Suppressor macrophage (primary cell): ENCODE results near the gene HOXA3.
A peak's percentile ranks its signal among the peaks of the same experiment; 100 is the strongest.

Experiments used
- DNase-seq, 4 experiments: peaks; one replicate each; pipeline ENCODE4 v3.0.0-alpha.2; 2020 to 2022

The HOXA3 gene

DNA sequence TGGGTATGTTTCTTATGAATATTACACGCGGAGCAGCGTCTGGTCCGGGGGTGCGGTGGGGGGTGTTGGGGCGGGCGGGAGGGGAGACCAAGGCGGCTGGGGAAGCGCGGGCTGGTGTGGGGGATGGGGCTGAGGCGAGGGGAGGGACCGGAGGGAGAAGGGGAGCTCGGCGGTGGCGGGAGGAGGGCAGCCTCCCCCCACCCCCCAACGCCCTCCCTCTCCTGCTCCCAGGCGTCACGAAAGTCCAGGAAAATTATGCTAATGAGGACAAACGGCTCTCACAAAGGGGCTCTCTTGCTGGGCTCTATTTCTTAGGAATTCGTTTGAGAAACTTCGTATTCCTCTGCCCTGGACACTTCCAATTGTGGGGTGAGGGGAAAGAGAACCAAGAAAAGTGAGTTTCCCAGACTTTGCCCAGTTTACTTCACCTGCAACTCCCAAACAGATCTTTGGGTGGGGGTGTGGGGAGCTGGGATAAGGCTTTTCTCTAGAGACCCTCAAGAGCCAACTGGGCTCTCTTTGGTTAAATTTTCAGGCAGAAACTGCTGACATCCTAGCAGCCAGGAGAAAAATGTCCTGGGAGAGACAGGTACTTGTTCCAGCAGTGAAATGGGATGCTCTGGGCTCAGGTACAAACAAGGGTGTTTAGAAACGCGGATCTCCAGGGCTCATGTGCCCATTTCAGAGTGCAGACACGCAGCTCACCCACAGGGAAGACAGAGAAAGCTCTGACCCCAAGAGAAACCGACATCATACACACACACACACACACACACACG is 38.2 kb downstream of the HOXA3 start:
- DNase-seq, result no peak

DNA sequence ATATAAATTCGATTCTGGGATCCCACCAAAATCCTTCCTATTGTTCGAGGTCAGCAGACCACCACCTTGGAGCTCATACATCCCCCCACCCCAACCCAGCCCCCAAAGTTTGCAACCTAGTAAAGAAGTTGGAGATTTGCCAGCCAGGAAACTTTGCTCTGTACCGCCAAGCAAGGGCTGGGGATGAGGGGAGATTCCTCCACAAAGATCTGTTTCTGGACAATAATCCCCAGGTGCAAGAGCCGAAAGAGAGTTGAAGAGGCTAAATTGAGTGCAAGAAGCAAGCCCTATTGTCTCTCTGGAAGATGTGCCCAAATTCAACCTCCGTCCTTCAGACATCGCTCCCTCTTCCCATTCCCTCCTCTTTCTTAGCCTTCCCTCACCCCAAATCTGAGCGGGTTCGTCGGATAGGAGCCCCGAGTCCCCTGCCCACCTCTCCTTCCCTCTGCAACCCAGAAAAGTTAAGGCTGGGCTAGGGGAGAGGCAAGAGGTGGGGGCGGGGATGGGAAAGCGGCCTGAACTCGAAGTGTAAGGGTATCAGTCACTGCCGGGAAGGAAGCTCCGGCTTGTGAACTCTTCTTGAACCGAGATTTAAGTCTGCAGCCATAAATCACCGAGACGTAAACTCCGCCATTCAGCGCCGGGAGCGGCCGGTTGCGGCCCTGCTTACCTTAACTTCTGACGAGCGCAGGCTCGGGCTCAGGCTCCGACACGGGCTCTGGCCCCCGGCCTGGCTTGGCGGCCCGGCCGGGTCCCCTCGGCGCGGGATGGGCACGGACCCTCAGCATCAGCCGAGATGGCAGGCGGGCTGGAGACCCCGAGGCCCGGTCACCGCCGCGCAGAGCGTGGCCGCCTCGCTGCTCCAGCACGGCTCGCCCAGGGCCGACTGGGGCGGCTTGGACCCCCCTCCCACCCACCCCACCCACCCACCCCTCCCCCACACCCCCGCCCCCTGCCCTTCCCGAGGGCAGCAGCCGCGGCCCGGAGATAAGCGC is 39.1 kb downstream of the HOXA3 start:
- DNase-seq, result no peak

DNA sequence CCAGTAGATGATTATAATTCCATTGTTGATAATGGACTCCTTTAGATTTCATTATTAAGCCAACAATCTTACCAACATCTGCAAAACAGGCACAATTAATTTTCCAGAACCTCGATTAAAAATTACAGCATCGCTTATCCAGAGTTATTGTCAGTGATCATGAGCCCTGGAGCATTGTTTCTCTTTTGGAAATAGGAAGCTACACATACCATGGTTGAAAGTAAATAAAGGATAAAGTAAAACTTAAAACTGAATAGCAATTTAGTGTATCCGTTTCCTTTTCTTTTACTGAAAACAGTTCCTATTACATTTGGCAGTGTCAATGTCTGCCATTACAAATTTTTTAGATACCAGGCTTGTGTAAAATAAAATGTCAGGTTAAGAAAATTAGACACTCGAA is 40.0 kb downstream of the HOXA3 start:
- no peak for DNase-seq

DNA sequence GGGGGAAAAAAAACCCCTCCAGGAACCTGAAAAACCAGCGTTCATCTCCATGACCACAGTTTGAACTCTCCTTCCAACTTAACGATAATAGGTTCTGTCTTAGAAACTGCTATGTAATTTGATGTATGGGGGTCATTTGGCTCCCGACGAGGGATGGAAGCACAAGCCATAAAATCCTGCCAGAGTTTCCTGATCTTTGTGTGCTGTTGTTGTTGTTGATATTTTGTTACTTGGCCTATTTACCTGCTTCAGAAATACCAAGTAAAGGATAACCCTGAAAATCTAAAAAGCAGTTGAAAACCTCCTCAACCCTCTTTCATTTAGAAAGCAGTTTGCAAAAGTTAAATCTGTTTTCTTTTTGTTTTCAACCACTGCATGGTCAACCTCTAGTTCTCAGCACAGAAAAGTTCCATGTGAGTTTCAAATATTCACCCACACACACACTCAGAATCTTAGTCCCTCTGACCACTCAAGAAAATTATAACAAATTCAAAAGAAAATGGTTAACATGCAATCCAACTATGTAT is 40.6 kb downstream of the HOXA3 start:
- DNase-seq, result no peak

DNA sequence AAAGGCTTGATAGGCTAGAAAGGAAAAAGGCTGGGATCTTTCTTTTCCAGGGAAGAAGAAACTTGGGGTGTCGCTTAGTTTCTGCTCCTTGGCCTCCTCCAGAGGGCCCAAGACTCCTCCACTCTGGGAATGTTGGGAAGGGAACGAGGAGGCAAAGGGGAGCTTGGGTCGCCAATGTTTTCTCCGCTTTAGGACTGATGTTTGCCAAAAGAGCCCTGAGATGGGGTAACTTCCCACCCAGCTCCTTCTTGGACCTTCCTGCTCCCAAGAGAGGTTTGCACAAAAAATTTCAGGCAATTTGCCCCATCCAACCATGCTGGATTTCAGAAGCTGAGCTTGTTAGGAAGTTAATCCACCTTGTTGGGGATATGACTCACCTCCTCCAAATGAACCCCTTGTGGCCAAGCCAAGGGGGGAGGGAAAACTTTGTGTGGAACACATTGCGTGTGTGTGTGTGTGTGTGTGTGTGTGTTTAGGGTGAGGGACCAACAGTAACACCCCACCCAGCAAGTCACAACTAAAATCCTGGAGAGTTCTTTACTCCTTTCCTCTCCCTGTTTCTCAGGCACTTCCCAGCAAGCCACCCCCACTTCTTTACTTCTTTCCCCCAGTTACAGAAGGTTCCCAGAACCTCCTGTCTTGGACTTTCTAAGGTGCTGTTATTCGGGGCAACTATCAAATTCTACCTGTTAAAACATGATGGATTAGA is 41.2 kb downstream of the HOXA3 start:
- no peak for DNase-seq

DNA sequence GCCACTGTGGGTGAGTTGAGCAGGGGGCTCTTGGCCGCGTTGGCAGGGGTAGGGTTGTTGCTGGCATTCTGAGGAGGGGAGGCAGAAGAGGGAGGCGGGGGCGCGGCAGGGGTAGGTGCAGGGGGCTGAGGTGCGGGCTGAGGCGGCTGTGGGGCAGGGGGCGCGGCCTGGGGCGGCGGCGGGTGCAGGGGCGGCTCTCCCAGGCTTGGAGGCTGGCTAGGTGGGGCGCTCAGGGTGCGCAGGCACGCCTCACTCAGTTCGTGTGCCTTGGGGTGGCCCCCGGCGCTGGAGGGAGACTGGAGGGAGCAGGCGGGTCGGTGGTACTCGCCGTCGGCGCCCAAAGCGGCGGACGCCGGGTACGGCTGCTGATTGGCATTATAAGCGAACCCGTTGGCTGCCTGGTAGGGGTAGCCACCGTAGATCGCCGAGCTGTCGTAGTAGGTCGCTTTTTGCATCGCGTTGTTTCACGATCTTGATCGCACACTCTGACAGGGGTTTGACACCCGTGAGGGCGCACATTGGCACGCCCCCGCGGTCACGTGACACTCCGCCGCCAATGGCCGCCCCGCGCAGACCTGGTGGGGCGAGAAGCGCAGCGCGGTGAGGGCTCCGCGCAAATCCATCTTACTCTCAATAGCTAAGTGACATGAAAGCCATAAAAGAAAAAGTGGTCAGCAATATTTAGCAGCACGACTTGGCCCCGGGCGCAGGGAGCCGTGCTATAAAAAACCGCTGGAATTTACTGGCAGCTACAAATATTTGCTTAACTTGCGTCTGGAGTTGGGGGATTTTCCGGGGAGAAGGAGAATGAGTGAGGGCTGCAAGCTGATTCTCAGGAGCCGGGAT is 42.0 kb downstream of the HOXA3 start:
- no peak for DNase-seq

DNA sequence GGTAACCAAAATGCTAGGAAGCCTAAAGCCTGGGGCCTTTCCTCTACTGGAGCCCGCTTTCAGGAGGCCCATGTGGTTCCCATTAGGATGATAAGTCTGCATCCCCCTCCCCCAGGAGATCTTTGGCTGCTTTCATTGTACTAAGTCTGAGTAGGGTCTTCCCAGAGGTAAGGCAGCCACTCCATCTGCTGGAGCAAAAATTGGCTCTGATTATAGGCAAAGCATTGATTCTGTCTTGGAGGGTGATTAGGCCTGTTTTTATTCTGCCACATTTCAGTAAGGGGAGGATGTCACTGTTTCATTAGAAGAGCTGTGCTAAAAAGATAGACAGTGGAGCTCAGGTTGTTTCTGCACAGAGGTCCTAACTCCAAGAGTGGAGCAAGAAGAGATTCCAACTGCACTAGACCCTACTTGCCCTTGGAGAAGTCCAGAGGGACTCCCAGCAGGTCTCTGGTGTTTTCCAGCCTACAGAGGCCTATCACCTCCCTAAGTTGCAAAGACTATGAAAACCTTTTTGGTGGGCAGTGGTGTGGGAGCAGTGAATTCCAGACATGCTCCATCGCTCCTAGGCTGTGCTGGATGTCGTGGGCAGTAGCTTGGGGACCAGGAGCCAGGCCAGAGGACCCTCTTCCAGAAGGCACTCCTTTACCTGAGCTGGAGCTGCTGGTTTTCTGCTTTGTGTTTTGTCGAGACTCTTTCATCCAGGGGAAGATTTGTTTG is 42.8 kb downstream of the HOXA3 start:
- DNase-seq, result no peak

DNA sequence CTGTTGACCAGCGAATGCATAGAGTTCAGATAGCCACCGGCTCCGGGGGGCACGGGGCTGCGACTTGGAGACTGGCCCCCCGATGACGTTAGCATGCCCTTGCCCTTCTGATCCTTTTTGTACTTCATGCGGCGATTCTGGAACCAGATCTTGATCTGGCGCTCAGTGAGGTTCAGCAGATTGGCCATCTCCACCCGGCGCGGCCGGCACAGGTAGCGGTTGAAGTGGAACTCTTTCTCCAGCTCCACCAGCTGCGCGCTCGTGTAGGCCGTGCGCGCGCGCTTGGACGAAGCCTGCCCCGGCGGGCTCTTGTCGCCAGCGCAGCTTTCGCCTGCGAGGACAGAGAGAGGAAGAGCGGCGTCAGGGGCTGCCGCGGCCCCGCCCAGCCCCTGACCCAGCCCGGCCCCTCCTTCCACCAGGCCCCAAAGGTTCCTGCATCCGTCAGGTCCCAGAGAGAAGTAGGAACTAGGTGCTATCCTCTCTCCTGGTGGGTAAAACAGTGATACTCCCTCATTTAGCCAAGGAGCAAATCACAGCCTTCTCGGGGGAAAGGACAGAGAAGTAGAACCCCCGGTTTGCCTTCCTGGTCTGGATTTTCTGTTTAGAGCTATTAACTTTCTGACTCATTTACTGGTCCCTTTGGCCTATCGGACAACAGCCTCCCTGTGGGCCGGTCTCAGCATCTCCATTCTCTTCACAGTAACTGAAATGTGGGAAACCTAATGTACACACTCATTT is 43.8 kb downstream of the HOXA3 start:
- DNase-seq, result no peak

DNA sequence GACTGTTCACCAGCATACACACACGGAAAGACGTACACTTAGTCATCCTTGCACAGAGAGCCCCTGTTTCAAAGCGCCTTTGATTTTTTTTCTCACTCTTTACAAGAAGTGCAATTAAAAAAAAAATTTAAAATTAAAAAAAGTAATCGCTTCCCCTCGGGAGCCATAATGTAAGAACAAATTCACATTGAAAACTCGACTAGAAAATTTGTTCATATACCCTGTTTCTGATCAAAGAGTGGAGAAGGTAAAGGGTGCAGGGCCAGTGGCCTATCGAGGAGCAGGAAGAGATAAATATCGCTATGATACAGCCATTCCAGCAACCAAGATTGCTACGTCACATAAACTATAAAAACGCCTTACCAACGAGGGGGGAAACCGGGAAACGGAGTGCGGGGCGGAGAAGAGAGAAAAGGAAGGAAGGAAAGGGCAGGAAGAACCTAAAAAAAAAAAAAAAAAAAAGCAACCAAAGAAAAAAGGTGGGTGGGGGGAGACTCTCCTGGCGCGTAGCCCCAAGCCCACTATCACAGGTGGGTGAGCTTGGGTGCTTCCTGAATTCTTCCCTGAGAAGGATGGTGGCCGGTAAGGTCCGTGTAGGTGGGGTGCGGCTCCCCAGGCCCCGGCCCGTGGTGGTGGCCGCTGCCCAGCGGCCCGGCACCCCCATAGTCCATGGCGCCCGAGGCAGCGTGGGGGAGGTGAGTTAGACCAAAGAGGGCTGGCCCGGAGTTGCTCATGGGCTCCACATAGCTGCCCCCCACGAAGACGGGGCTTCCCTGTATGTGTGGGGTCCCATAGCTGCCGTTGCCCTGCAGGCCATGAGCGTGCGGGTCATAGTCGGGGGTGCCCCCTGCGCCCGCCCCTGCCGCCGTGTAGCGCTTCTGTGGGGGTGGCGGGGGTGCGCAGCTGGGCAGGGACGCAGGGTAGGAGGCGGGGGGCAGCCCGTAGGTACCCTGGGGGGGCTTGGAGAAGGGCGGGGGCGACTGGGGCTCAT is 44.7 kb downstream of the HOXA3 start:
- no peak for DNase-seq

DNA sequence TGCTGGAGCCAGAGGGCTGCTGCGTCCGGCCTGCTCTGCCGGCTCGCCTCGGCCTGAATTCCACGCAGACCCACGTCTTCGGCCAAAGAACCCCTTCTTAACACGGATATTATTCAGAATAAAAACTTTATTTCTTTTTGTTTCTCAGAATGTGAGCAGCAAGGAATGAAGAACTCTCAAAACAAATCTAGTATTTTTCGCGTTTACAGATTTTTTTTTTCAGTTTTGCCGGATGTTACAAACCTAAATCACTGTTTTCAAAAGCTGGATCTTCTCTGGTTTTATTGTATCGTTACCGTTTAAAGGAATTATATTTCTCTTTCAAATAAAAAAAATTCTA is 45.5 kb downstream of the HOXA3 start:
- no peak for DNase-seq

DNA sequence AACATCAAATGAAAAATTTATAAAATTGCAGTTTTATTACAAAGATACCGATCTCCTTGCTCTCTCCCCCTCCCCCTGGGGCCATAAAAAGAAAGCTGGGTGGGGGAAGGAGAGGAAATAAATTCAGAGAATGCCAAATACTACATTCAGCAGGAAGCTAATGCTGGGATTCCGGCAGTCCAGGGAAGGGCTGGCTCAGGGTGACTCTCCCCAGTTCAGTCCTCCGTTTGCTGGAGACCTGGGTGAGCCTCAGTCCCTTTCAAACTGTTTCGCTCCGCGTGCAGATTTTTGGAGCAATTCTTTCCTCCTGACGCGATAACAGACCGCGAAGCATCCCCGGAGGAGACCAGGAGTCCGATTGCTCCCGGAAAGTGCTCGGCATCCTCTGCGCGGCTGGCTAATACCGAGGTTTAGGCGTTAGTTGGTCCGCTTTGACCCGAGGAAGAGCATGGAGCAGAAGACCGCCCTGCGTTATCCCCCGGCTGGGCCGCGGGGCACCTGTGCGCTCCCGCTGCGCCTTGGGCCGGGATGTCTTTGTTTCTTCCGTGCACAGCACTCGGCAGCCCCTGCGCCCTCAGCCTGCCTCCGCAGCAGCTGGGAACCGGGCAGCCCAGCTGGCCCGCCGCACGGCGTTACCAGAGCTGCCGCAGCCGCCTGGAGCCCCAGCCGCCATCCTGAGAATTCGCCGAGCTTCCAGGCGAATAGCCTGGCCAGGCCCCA is 46.0 kb downstream of the HOXA3 start:
- DNase-seq, result no peak

DNA sequence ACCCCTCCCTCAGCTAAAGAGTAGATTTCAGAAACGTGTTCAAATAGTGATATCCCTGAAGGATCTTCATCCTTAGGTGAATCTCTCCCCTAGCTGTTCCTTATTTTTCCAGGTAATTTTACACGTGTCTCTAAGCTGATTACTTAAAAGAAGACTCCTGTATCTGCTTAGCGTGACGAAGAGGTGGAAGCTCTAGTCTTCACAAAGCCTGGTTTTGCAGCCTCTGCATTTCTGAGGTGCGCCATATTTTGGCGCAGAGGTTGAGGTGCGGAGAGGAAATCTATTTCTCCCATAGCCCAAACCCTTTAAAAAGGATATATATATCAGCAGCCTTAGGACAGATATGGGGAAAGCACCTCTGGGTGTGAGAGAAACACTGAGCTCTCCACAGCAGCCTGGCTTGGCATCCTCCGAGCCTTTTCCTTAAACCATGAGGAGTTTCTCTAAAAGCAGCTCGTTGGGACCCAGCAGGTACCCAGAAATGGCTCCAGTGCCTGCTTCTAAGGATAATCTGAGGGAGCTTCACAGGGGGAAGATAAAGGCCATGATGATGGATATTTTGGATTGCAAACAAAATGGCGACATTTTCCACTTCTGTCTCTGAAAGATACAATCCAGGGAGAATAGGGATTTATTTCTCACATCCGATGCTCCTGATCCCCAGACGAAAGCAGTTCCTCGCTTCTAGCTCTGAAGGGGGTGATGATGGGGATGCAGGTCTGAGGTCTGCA is 46.9 kb downstream of the HOXA3 start:
- no peak for DNase-seq

DNA sequence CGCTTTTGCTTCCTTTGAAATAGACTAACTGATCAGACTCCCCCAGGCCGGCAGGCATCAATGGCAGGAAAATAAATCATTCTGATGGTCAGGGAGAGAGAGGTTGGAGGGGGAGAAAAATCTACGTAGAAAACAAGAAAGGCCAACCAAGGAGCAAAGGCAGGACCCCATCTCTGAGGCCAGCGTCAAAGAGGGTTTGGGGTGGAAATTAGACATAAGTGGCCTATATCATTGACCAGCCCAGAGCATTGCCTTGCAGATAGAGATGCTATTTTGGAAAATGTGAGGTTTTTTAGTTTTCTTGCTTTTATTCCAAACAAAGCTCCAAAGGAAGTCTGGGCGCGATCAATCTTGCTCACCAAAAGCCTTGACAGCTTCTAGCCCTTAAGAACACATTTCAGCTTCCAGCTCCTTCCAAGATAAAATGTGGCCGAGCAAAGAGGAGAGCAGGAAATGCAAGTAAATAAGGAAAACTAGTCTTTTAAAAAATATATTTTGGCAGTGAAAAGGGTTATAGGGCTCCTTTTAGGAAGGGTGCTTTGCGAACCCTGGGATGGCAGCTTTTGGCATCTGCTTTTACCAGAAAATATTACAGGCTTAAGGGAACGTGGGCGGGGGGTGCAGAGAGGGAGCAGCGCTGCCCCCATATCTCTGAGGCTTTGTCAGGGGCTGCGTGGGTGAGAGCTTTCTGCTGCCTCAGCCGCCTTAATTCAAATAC is 47.9 kb downstream of the HOXA3 start:
- no peak for DNase-seq

DNA sequence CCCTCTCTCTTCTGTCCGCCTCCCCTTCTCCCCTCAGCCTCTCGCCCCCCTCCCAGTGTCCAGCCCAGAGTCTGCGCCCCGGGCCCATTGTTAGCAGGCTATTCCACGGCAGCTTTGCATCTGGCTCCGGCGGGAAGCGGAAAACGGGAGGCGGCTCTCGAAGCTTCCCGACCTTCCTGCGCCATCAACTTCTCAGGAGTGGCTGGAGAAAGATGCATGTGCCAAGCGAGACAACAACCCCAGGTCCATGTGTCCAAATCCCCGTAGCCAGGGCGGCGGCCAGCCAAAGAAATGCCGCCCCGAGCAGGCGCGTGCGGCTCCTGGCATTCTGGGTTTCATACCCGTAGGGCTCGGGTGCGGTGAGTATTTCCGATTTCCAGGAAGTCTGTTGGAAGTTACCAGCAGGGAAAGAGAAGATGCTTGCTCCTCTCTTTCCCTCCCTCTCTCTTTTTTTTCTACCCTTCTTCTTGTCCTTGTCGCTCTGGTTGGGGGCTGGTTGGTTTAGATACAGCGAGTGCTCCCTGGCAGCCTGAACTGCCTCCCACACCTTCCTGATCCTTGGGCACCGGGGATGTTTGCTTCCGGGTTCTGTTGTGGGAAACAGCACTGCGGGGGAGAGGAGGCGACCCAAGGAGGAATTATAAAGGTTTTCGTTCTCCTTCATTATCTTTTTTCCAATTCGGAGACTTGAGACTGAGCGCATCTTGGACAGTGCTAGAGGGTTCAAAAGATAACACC is 48.7 kb downstream of the HOXA3 start:
- DNase-seq, result peak in 2 of 4 experiments; percentile 15 to 22

DNA sequence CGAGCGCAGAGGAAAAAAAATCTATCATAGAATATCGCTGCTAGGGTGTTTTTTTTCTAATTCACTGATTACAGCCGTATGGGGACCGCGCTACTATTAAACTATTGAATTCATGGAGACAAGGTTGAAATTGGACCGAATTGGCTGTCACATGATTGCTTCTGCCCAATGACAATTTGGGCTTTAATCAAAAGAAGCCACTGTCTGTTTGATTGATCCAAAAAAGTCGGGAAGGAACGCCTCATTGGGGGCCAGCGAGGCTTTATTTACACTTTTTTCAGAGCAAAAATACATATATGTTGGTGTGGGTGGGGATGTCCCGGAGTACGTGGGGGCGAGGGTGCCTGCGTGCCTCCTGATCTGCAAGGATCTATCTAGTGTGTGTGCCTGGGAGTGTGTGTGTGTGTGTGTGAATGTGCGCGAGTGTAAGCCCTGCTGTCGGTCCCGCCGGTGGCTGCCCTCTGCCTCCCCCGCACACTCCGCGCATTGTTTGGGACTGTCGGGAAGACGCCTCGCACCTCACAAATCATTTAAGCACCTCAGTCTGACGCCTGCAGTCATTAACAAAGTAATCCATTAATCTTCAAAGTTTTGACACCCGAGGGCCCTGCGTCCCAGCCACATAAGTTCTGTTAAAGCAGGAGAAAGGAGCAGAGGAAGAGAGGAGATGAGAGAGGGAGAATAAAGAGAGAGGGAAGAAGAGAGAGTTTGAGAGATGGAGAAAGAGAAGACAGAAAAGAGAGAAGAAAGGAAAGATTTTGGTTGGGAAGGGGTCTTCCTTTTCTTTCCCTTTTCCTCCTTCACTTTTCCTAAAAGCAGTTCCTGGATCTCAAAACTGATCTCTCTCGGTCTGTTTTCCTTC is 49.6 kb downstream of the HOXA3 start, which contains the start of gene HOXA2:
HOXA2 (minus strand) TSS at position 103 of the 862 bp plus-strand sequence. CDS start 183 bp downstream, outside the sequence.
- DNase-seq, result no peak
